ENCODE data around the gene FBXO15. TPM values are rescaled to one million over a fixed set of nuclear protein-coding genes. Genes with fewer than 3 reads are reported as not detected.

Gene FBXO15
- total RNA-seq, 1 experiment from 2014 or later: 2.2 TPM

DNA sequence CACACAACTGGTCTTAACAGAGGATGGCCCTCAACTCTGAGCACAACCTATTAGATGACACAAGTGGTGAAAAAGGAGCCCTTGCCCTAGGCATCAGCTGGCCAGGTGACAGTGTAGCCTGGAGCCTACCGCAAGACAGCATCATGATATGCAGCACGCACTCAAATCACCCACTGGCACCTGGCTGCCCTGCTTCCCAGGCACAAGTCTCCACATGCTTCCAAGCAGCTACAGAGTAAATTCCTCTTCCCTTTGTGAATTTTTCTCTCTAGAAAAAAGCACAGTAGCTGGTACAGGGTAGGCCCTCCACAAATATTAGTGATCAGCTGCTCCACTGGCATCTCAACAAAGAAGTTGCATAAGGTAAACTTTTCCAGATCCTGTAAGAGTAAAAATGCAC lies 6.0 kb downstream of the FBXO15 start:
- no peak overlapping the region for H3K4me2 ChIP-seq
- POLR2A ChIA-PET (ENCODE audit: unreplicated experiment): no interaction called here
- no peak overlapping the region for H3K27ac ChIP-seq
- H3K9me3 ChIP-seq (ENCODE audit: insufficient read depth, low read depth): no peaks in the 10 kb centered on the region
- H3K4me3 ChIP-seq: no peak overlapping the region
- intact Hi-C loops (cut with micrococcal nuclease; ENCODE audit: unreplicated experiment): no loop called here
- no peaks in the 10 kb centered on the region for H3K36me3 ChIP-seq (ENCODE audit: low read depth)
- no peaks in the 10 kb centered on the region for H3K27me3 ChIP-seq (ENCODE audit: insufficient read depth, low read depth)
- H4K20me1 ChIP-seq (ENCODE audit: insufficient read depth): no peaks in the 10 kb centered on the region
- no TSS peak for BruUV-seq (replicated peaks)
- peaks cover 5% of the 10 kb centered on the region; the same call in 1 of the 2 replicates for H3F3A ChIP-seq (ENCODE audit: insufficient read depth, low read depth)
- no peaks in the 10 kb centered on the region for H3K9me2 ChIP-seq (ENCODE audit: insufficient read depth)
- H2AFZ ChIP-seq: no peak overlapping the region
- H3K79me2 ChIP-seq (ENCODE audit: low read depth): no peaks in the 10 kb centered on the region
- no peak for DNase-seq
- CTCF ChIA-PET: no interaction called here
- peaks cover 6% of the 10 kb centered on the region for H3K4me1 ChIP-seq (replicated peaks; ENCODE audit: insufficient read depth)
- TF ChIP-seq, protein P1, sequence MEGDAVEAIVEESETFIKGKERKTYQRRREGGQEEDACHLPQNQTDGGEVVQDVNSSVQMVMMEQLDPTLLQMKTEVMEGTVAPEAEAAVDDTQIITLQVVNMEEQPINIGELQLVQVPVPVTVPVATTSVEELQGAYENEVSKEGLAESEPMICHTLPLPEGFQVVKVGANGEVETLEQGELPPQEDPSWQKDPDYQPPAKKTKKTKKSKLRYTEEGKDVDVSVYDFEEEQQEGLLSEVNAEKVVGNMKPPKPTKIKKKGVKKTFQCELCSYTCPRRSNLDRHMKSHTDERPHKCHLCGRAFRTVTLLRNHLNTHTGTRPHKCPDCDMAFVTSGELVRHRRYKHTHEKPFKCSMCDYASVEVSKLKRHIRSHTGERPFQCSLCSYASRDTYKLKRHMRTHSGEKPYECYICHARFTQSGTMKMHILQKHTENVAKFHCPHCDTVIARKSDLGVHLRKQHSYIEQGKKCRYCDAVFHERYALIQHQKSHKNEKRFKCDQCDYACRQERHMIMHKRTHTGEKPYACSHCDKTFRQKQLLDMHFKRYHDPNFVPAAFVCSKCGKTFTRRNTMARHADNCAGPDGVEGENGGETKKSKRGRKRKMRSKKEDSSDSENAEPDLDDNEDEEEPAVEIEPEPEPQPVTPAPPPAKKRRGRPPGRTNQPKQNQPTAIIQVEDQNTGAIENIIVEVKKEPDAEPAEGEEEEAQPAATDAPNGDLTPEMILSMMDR (conservative IDR thresholded peaks at IDR 0.05): no peak
- no peak for TF ChIP-seq EZH2 (IDR thresholded peaks at IDR 0.05; ENCODE audit: low read depth)

- no peak for DNase-seq
- H4K20me1 ChIP-seq (ENCODE audit: insufficient read depth): no peaks in the 10 kb centered on the region
- no TSS peak for BruUV-seq (replicated peaks)
- ChIA-PET CTCF (no interaction called here), POLR2A (ENCODE audit: unreplicated experiment) (no interaction called here)
- no peaks in the 10 kb centered on the region for H3K9me3 ChIP-seq (ENCODE audit: insufficient read depth, low read depth)
- H3K9me2 ChIP-seq (ENCODE audit: insufficient read depth): no peaks in the 10 kb centered on the region
- H3K4me3 ChIP-seq: no peak overlapping the region
- no peak overlapping the region for H2AFZ ChIP-seq
- no peaks in the 10 kb centered on the region for H3F3A ChIP-seq (ENCODE audit: insufficient read depth, low read depth)
- H3K4me1 ChIP-seq (replicated peaks; ENCODE audit: insufficient read depth): peaks cover 6% of the 10 kb centered on the region
- no peak for TF ChIP-seq EZH2 (IDR thresholded peaks at IDR 0.05; ENCODE audit: low read depth)
- intact Hi-C loops (cut with micrococcal nuclease; ENCODE audit: unreplicated experiment): no loop called here
- no peak overlapping the region for H3K4me2 ChIP-seq
- no peaks in the 10 kb centered on the region for H3K79me2 ChIP-seq (ENCODE audit: low read depth)
- H3K36me3 ChIP-seq (ENCODE audit: low read depth): no peaks in the 10 kb centered on the region
- no peaks in the 10 kb centered on the region for H3K27me3 ChIP-seq (ENCODE audit: insufficient read depth, low read depth)
- H3K27ac ChIP-seq: no peak overlapping the region
Observed at GRCh38 chr18:74140582-74140981, 7.1 kb downstream of the FBXO15 start.

DNA sequence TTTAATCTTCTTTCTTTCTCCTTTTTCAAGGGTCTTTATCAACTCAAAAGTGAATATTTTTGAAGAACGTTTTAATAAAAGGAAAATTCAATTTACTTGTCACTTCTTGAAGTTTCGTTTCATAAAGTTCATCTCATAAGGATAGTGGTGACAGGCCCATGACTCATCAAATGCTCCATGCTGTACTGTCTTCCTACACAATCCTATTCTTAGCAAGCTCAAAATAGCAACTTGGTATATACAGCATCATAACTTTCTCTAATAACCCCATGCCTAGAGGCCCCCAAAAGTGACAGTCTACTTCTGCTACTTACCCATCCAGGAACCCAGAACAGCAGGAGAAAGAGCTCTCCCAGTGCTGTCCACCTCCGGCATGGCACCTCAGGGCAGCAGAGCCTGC lies 7.7 kb downstream of the FBXO15 start:
- no peaks in the 10 kb centered on the region for H3K9me3 ChIP-seq (ENCODE audit: insufficient read depth, low read depth)
- CTCF ChIA-PET: interaction anchor here (0.6 kb wide), 1 partner anchor 202 kb away, joined by 3 read pairs; no protein-coding TSS in a partner anchor
- no peaks in the 10 kb centered on the region for H3F3A ChIP-seq (ENCODE audit: insufficient read depth, low read depth)
- no peak for DNase-seq
- intact Hi-C loops (cut with micrococcal nuclease; ENCODE audit: unreplicated experiment): no loop called here
- H2AFZ ChIP-seq: no peak overlapping the region
- H3K4me1 ChIP-seq (replicated peaks; ENCODE audit: insufficient read depth): peaks cover 6% of the 10 kb centered on the region
- H3K9me2 ChIP-seq (ENCODE audit: insufficient read depth): no peaks in the 10 kb centered on the region
- no peaks in the 10 kb centered on the region for H3K27me3 ChIP-seq (ENCODE audit: insufficient read depth, low read depth)
- H3K36me3 ChIP-seq (ENCODE audit: low read depth): no peaks in the 10 kb centered on the region
- H3K4me2 ChIP-seq: no peak overlapping the region
- H4K20me1 ChIP-seq (ENCODE audit: insufficient read depth): no peaks in the 10 kb centered on the region
- no TSS peak for BruUV-seq (replicated peaks)
- TF ChIP-seq, protein P1 (conservative IDR thresholded peaks at IDR 0.05): no peak
- TF ChIP-seq EZH2 (IDR thresholded peaks at IDR 0.05; ENCODE audit: low read depth): no peak
- no peak overlapping the region for H3K4me3 ChIP-seq
- no peaks in the 10 kb centered on the region for H3K79me2 ChIP-seq (ENCODE audit: low read depth)
- POLR2A ChIA-PET (ENCODE audit: unreplicated experiment): no interaction called here
- H3K27ac ChIP-seq: no peak overlapping the region

GRCh38 chr18:74139411-74139810 lies 8.2 kb downstream of the FBXO15 start:
- no peaks in the 10 kb centered on the region for H3K9me2 ChIP-seq (ENCODE audit: insufficient read depth)
- no peak overlapping the region for H2AFZ ChIP-seq
- H3K4me2 ChIP-seq: no peak overlapping the region
- ChIA-PET POLR2A (ENCODE audit: unreplicated experiment) (no interaction called here), CTCF (interaction anchor here (0.6 kb wide), 1 partner anchor 202 kb away, joined by 3 read pairs; no protein-coding TSS in a partner anchor)
- no peaks in the 10 kb centered on the region for H3K36me3 ChIP-seq (ENCODE audit: low read depth)
- no TSS peak for BruUV-seq (replicated peaks)
- H3K79me2 ChIP-seq (ENCODE audit: low read depth): no peaks in the 10 kb centered on the region
- no peaks in the 10 kb centered on the region for H4K20me1 ChIP-seq (ENCODE audit: insufficient read depth)
- no peaks in the 10 kb centered on the region for H3F3A ChIP-seq (ENCODE audit: insufficient read depth, low read depth)
- no peak overlapping the region for H3K4me3 ChIP-seq
- no peak overlapping the region for H3K27ac ChIP-seq
- no peaks in the 10 kb centered on the region for H3K9me3 ChIP-seq (ENCODE audit: insufficient read depth, low read depth)
- no peaks in the 10 kb centered on the region for H3K27me3 ChIP-seq (ENCODE audit: insufficient read depth, low read depth)
- intact Hi-C loops (cut with micrococcal nuclease; ENCODE audit: unreplicated experiment): no loop called here
- TF ChIP-seq EZH2 (IDR thresholded peaks at IDR 0.05; ENCODE audit: low read depth): no peak
- TF ChIP-seq, protein P1 (conservative IDR thresholded peaks at IDR 0.05): no peak
- no peak for DNase-seq
- H3K4me1 ChIP-seq (replicated peaks; ENCODE audit: insufficient read depth): peaks cover 6% of the 10 kb centered on the region

Measured in PC-9 (cell line).